ENCODE data around the gene TSPYL1.
"Not testable (repeated sequence)": the region's sequence is repeated elsewhere in the genome, so short reads cannot be mapped to it uniquely, and the experiment has no call there.

TSPYL1 gene

DNA sequence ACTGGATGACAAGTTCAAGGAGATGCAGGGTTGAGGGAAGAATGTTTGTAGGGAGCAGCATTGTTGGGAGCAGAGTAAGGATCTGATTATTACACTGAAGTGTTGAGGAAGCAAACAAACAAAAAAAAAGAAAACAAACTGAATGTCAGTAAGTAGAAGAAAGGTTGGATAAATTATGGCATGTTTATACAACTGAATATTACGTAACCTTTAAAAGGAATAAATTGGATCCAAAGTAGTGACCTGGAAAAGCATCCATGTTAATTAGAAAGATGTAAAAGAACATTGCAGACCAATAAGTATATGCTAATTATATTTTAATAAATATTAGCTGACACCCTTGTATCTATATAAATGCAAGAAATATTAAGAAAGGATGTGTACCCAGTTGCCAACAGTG, 12.8 kb upstream of the TSPYL1 start:
- DNase-seq (ENCODE audit: low read depth): no peak

DNA sequence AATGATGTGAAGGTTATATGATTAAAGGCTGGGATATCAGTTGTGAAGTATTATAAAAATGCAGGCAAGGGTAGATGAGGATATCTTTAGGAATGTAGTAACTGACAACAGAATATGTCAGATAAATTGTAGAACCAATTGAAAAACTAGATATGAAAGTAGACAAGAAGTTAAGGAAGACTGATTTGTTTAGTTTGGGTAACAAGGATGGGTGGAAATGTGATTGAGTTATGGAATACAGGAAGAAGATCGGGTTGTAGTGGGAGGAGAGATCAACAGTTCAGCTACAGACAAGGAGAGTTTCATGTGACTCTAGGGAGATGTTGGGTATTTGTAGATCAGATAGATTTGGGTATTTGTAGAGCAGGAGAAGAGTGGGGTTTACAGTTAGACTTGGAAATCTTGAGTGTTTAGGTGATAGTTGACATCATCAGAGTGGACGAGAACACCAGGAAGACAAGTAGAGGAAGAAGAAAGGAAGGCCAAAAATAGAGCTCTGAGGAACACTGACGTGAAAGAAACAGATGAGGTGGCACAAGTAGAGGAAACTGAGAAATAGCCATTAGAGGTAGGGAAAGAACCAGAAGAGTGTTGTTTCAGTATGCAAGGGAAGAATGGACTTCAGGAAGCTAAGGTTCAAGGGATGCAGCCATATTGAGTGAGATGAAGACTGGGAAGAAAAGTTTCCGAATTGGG, 12.1 kb upstream of the TSPYL1 start:
- no peak for DNase-seq (ENCODE audit: low read depth)

DNA sequence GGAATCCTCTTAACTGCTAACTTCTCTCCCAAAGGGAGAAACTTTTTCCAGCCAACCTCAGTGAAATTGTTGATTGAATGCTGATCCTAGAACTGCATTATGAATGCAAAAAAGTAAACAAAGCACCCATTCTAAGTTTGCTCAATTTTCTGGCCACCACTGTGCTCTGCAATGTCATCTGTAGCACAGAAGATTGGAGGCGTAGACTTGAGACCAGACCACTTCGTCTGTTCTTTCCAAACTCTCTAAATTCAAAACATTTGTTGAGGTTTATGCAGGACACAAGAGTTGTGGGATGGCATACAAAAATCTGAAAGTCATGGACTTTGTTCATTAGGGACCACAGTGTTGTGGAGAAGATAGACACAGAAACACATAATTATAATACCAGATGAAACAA, 11.1 kb upstream of the TSPYL1 start:
- DNase-seq (ENCODE audit: low read depth): no peak

DNA sequence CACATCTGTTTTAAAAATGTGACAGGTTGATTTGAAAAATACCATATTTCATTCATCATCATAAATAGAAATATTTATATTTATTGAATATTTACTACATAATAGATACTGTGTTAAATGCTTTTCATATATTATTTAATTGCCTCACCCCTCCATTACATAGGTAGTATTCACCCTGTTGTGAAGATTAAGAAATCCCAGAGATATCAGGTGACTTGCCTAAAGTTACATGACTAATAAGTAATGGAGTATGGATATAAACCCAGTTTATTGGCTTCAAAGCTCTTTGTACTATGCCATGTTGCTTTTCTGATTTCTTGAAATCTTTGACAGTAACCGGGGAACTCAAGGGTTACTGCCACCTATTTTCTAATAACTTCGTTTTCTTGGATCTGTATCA, 10.1 kb upstream of the TSPYL1 start:
- DNase-seq (ENCODE audit: low read depth): no peak

DNA sequence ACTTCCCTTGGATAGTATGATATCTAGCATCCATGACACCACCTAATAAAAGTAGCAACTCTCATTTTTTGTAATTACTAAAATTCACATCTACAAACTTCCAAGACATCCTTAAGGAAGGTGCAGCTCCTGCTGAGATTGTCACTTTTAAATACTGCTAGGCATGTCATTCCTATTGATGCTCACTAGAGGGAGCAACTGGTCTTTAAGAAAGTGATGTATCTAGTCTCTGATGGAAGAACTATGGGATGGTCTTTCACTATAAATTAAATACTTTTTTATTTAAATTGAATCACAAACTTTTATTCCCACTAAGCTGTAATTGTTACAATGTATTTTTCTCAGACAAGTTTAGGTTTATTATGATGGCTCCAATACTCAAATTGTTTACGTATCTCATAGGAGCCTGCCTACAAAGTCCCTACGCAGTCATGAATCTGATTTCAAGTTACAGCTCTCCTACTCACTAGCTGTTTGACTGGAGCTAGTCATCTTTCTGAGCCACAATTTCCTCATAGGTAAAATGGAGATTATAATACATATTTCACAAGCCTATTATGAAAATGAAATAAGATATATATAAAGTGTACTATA, 8.1 kb upstream of the TSPYL1 start:
- no peak for DNase-seq (ENCODE audit: low read depth)

DNA sequence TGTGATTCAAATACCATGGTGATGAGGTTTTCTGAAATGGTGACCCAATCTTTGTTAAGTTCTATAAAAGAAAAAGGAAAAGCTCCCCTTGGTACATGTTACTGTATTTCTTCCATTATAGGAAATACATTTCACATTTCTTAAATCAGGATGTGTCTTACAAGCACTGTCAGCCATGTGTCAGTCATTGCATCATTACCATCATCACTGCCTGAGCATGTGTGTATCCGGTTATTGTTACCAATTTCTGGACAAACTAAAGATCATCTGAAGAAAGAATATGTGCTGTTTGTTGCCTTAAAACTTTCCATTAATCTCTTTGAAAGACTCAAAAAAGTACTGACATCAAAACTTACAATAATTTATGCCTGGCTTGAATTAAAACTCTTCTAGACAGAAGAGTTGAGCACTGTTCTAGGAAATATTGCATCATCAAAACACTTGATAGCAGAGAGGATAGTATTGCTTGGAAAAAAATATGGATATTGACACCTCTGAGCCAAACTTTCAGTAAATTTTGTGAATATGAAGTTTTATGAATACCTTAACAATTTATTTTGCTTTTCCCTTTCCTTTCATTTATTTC, 7.1 kb upstream of the TSPYL1 start:
- no peak for DNase-seq (ENCODE audit: low read depth)

DNA sequence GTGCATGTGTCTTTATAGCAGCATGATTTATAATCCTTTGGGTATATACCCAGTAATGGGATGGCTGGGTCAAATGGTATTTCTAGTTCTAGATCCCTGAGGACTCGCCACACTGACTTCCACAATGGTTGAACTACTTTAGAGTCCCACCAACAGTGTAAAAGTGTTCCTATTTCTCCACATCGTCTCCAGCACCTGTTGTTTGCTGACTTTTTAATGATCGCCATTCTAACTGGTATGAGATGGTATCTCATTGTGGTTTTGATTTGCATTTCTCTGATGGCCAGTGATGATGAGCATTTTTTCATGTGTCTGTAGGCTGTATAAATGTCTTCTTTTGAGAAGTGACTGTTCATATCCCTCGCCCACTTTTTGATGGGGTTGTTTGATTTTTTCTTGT, 5.3 kb upstream of the TSPYL1 start:
- not testable (repeated sequence) for DNase-seq (ENCODE audit: low read depth)

DNA sequence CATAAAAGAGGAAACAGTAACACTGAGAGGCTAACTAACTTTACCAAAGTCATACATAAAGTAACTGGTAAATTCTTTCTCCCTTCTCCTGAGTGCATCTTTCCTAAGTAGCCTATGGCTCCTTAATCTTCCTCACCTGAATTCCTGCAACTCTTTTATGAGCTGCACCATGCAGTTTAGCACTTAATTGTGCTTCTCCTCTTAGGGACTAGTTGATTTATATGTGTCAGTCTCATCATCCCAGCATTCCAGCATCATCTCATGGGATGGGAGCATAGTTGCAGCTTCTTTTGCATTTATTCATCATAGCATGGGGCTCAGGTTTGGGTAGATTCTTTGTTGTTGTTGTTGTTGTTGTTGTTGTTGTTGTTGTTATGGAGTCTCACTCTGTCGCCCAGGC, 3.5 kb upstream of the TSPYL1 start:
- DNase-seq (ENCODE audit: low read depth): no peak

DNA sequence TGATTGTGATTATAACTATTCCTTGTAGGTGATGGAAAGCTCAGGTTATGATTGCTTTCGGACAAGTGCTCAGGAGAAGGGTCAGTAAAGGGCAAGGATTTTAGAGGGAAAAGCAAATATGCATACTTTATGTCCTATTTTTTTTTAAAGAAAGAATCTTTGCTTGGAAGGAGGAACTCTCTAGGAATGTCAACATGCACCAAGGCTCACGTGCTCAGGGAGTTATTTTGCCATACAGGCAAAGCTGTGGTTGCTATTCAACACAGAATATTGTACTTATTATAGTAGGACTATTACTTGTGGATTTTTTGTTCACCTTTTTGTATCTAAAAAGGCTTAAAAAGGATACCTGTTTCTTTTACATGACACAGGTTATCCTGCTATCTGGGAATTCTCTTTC, 3.0 kb upstream of the TSPYL1 start:
- no peak for DNase-seq (ENCODE audit: low read depth)

DNA sequence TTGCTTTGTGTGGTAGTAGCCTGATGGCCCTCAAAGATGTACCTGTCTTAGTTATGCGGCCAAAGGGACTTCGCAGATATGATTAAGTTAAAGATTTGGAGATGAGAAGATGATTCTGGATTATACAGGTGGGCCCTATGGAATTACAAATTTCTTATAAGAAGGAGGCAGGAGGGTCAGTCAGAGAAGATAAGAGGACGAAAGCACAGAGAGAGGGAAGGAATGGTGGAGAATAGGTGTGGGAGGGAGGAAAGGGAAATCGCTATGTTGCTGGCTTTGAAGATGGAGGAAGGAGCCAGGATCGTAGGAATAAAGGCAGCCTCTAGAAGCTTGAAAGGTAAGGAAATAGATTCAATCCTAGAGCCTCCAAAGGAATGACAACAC, 1.2 kb upstream of the TSPYL1 start:
- no peak for DNase-seq (ENCODE audit: low read depth)

DNA sequence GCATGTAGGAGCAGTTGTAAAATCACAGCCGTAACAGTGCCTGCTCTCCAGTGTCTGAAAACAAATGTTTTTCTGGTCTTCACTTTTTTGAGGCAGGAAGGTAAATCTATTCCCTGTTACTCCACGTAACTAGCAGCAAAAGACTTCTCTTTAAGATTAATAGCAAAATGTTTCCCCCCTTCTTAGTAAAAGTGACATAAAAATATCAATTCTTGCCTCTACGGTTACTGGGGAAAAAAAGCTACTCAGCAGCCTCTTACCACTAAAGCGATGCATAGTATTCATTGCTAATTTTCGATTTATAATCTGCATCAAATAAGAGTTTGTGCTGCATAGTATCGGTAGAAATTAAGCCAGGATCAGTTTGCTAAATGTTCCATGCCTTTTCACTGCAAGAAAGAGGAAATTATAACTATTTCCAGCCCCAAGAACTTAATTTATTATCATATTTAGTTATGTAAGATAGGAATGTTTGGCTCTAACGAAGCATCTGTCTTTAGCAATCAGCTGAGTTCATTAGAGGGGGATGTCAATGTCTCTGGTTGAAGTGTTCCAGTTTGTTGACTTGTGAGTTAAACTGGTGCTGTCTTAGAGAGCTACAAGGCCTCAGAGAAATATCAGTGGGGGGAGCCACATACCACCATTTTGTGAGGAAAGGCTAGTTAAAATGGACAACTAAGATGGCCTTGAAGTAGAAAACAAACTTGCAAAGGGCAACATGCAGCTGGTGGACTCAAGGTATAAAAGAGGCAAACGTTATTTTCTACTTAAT, 617 bp upstream of the TSPYL1 start:
- DNase-seq (ENCODE audit: low read depth): no peak

DNA sequence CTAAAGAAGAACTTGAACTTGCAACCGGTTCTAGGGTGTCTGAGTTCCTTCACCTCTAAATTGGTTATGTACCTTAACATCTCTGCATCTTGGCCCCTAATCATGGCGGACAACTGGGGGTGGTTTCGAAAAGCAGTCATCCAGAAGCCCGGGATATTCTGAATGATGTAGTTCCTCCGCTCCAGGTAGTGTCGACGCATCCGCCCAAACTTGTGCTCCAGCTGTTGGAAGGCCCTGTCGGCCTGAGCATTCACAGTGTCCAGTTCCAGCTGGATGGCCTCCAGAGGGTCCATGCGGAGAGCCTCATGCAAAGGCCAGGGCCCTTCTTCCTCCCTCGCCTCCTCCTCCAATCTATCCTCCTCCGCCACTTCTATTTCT, 887 bp downstream of the TSPYL1 start:
- no peak for DNase-seq (ENCODE audit: low read depth)

DNA sequence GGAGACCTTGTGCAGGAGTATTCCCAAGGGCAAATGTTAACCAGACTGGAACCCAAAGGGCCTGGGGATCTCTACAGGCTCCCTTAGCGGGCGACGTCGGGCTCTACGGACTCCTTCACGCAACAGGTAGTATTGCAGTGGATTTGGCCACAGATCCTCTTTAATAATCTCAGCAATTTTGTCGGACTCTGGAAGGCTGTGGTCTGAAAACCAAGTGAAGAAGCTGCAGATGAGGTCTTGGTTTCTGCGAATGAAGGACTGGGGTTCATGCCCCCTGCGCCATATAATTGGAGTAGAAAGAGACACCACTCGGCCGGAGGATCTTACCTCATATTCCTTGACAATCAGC, 1.3 kb downstream of the TSPYL1 start:
- no peak for DNase-seq (ENCODE audit: low read depth)

DNA sequence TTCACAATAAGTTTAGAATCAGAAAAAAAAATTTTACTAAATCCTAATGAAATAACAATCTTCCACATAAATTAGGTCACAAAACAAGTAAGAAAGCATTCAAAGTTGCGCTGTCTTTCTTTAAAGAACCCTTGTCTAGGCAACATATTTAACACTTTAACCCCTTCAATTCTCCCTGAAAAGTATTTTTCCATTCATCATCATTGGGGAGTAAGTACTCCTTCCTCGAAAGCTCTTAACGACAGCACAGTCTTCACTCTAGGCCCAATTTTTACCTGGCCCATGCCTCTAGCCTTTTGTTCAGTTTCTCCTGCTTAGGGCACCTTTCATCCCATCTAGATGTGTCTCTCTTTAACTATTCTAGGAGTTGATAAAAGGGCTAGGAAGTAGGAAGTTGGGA, 2.6 kb downstream of the TSPYL1 start:
- no peak for DNase-seq (ENCODE audit: low read depth)

DNA sequence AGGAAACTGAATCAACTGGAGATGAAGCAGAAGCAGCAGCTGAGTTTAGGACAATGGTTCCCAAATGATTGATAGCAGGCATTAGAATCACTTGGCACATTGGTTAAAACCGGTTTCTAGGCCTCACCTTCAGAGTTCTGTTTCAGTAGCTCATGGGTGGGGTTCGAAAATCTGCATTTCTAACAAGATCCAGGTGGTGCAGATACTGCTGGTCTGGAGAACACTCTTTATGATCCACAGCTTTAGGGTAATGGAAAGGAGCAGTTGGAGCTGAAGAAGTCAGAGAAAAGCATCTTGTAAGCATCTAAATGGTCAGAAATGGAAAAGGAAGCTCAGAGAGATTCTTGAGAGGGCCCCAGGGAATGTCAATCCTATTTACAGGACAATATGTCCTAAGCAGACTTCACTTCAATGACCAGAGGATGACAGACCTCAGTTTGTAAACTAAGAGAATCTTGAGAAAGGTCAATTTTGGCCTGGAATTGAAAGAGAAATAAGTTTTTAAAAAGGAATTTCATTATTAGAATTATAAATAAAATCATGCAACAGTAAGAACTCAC, 8.5 kb downstream of the TSPYL1 start:
- no peak for DNase-seq (ENCODE audit: low read depth)

DNA sequence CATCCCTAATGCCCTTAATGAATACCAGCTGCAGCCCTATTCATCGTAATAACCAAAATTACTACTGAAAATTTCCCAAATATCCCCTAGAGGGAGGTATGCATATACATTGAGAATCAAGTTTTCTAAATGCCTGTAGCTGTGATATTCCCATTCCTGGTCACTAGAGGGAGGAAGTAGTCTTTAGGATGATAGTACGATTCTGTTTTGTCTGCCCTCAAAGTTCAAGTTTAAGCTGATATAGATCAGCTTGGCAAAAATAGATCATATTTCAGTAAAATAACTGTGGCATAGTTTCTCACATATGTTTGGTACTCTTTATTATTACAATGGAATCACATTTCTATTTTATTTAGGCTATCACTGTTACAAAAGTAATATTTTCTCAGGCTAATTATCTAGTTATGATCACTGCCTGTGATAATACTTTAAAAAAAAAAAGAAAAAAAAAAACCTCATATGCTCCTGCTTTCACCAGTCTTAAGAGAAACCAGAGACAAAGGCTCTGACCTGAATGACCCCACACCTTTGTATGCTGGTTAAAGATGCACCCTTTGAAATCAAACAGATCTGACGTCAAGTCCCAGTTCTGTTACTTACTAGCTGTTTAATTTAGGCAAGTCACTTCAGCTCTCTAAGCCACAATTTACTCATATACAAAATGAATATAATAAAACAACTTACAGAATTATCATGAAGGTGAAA, 11.0 kb downstream of the TSPYL1 start:
- DNase-seq (ENCODE audit: low read depth): no peak

DNA sequence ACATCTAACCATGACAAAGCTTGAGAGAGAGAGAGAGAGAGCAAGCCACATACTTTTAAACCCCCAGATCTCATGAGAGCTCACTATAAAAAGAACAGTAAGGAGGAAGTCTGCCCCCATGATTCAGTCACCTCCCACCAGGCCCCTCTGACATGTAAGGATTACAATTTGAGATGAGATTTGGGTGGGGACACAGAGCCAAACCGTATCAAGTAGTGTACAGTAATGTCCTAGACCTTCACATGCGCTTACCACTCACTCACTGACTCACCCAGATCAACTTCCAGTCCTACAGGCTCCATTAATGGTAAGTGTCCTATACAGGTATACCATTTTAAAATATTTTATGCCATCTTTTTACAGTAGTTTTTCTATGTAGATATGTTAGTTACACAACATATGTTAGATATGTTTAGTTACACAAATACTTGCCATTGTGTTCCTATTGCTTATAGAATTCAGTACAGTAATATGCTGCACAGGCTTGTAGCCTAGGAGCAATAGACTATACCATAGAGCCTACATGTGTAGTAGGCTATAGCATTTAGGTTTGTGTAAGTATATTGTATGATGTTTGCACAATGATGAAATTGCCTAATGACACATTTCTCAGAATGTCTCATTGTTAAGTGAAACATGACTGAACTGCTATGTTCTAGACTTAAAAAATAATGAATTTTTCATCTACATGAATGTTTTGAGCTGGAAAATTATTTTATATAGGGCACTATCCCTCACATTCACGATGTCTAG, 11.7 kb downstream of the TSPYL1 start:
- DNase-seq (ENCODE audit: low read depth): no peak

DNA sequence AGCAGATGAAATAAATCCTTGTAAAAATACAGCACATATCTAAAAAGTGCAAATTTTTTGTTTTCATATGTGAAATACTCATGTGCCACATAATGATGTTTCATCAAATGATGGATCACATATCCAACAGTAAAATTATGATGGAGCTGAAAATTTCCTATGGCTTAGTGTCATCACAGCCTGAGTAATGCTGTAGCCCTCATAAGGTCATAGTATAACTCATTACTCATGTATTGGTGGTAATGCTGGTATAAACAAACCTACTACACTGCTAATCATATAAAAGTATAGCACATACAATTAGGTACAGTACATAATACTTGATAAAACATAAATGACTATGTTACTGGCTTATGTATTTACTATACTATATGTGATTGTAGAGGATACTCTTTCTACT, 12.9 kb downstream of the TSPYL1 start:
- no peak for DNase-seq (ENCODE audit: low read depth)

DNA sequence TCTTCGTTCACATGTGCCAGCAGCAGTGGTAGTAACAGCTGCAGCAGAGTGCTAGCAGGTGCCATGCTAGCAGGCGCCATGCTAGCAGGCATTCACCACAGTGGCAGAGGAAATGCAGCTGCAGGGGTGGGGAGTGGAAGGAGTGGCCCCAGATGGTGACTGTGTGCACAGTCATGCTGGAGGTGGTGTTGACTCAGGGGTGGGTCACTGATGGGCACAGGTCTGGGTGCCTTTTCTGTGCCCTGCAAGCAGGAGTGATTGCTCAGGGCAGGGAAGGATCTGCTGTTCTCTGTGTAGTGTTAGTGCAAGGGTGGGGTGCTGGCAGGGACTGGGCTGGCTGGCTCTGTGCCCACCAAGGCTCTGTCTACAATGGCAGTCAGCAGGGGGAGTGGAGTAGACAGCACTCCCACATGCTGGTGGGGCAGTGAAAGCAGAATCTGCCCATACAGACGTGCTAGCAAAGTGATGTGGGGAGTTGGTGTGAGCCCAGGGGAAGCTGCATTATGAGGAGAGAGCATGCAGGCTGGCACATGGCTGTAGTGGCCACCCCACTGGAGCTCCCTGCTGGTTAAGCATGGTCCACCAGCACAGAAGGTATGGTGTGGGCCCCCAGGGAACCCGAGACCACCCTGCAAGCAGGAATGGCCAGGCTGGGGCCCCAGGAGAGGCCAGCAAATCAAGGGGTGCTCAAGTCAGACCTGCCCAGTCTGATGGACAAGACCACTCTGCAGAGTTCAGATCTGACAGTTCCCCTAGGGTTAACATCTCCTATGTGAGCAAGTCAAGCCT, 14.5 kb downstream of the TSPYL1 start:
- no peak for DNase-seq (ENCODE audit: low read depth)

DNA sequence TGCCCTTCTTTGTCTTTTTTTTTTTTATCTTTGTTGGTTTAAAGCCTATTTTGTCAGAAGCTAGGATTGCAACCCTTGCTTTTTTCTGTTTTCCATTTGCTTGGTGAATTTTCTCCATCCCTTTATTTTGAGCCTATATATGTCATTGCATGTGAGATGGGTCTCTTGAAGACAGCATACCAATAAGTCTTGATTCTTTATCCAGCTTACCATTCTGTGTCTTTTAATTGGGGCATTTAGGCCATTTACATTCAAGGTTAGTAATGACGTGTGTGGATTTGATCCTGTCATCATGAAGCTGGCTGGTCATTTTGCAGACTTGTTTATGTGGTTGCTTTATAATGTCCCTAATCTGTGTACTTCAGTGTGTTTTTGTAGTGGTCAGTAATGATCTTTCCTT, 16.4 kb downstream of the TSPYL1 start:
- no peak for DNase-seq (ENCODE audit: low read depth)

DNA sequence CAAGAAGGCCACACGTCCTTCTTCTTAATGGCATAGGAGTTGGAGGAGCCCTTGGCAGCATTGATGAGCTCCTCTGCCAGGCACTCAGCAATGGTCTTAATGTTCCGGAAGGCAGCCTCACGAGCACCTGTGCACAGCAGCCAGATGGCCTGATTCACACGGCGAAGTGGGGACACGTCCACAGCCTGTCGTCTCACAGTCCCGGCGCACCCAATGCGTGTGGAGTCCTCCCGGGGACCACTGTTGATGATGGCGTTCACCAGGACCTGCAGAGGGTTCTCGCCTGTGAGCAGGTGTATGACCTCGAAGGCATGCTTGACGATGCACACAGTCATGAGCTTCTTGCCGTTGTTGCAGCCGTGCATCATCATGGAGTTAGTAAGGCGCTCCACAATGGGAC, 21.2 kb downstream of the TSPYL1 start:
- no peak for DNase-seq (ENCODE audit: low read depth)

All from T-helper 22 cell (primary cell).